GM12878 (cell line): ENCODE data around the gene EFCC1. TPM values are rescaled to one million over a fixed set of nuclear protein-coding genes. Genes with fewer than 3 reads are reported as not detected.

Experiments
- ATAC-seq: fragments of 200-7000 bp; cut with Tn5 transposase; 3 replicates; pipeline ENCODE4 v1.9.1; 2020; ENCODE audit warnings: mild to moderate bottlenecking, moderate library complexity
- BruUV-seq: library from RNA; stranded (reverse); fragments of 400-500 nt; replicated peaks from 2 replicates; lab custom pipeline; 2021; lab: Mats Ljungman, UMichigan
- CTCF ChIA-PET: fragments of 300-600 bp; sonication (Branson Sonifier 250); formaldehyde crosslinking; extraction: SDS; loops from one replicate; lab custom pipeline; 2021; ENCODE audit warnings: inconsistent platforms; lab: Yijun Ruan, JAX
- POLR2A ChIA-PET: fragments of 350-600 bp; formaldehyde crosslinking; extraction: SDS; loops from one replicate; lab custom pipeline; 2021; ENCODE audit warnings: inconsistent platforms; lab: Charles Lee
- RAD21 ChIA-PET: fragments of 300-600 bp; sonication (Branson Sonifier 250); formaldehyde crosslinking; loops from one replicate; lab custom pipeline; 2023; ENCODE audit warnings: antibody characterized with exemption; ENCODE audit not compliant: unreplicated experiment; lab: Charles Lee
- SMC1A ChIA-PET: fragments of 300-600 bp; sonication (Branson Sonifier 250); formaldehyde crosslinking; loops from one replicate; lab custom pipeline; 2023; ENCODE audit not compliant: unreplicated experiment, uncharacterized antibody; lab: Charles Lee
- DNase-seq: peaks from one replicate; pipeline ENCODE4 v3.0.0-alpha.2; 2011; ENCODE audit warnings: low read depth, low spot score
- FAIRE-seq: peaks from 3 replicates; lab custom pipeline; 2011; peaks lifted over from hg19 to GRCh38; lab: Jason Lieb, UNC
- H2AFZ ChIP-seq: 2 replicates; pipeline ENCODE4 v1.6.0; 2011; ENCODE audit warnings: low read depth, low read length, control low read depth; ENCODE audit not compliant: control insufficient read depth
- H3K27ac ChIP-seq: 2 replicates; pipeline ENCODE4 v1.5.1; 2011; ENCODE audit warnings: control low read depth; ENCODE audit not compliant: control insufficient read depth, insufficient read depth
- H3K27me3 ChIP-seq, 2 experiments: replicated peaks in 1 of 2; 2 replicates each; pipeline versions ENCODE4 v1.6.0 to v1.6.1; 2011; ENCODE audit warnings: low read length in 1 of 2; ENCODE audit not compliant: control insufficient read depth in 2 of 2, insufficient read depth in 2 of 2
- H3K36me3 ChIP-seq, 2 experiments: 2 replicates each; pipeline ENCODE4 v1.5.1; 2011; ENCODE audit warnings: low read length in 1 of 2; ENCODE audit not compliant: control insufficient read depth in 2 of 2, insufficient read depth in 2 of 2
- H3K4me1 ChIP-seq: 2 replicates; pipeline ENCODE4 v1.6.1; 2011; ENCODE audit warnings: mild to moderate bottlenecking, low read length, moderate library complexity, mixed read lengths; ENCODE audit not compliant: control insufficient read depth, insufficient read depth
- H3K4me2 ChIP-seq: 2 replicates; pipeline ENCODE4 v1.6.0; 2011; ENCODE audit warnings: control low read depth; ENCODE audit not compliant: control insufficient read depth, insufficient read depth
- H3K4me3 ChIP-seq: fragments of 200-600 bp; sonication (generic); 2 replicates; pipeline ENCODE4 v1.5.1; 2016
- H3K79me2 ChIP-seq: 2 replicates; pipeline ENCODE4 v1.6.0; 2011; ENCODE audit warnings: low read length; ENCODE audit not compliant: control insufficient read depth, insufficient read depth
- H3K9ac ChIP-seq: 2 replicates; pipeline ENCODE4 v1.8.0; 2011; ENCODE audit warnings: low read length, control low read depth, mixed read lengths; ENCODE audit not compliant: control insufficient read depth, insufficient read depth
- H3K9me3 ChIP-seq: replicated peaks from 3 replicates; pipeline ENCODE4 v1.5.1; 2011; ENCODE audit warnings: mild to moderate bottlenecking, low read length; ENCODE audit not compliant: control insufficient read depth, insufficient read depth
- H4K20me1 ChIP-seq: 2 replicates; pipeline ENCODE4 v1.6.0; 2011; ENCODE audit not compliant: control insufficient read depth, insufficient read depth
- BCL3 ChIP-seq: IDR thresholded peaks from 2 replicates; pipeline ENCODE4 v1.6.1; 2011; ENCODE audit warnings: borderline replicate concordance, low read depth, mild to moderate bottlenecking, moderate library complexity, low read length; ENCODE audit not compliant: insufficient read depth, poor library complexity, severe bottlenecking
- CBFB ChIP-seq: IDR thresholded peaks from 2 replicates; pipeline ENCODE4 v1.6.1; 2016; ENCODE audit warnings: antibody characterized with exemption, low read depth
- CREB1 ChIP-seq: IDR thresholded peaks from 2 replicates; pipeline ENCODE4 v1.6.1; 2012; ENCODE audit warnings: low read depth, mild to moderate bottlenecking, inconsistent platforms
- EP300 ChIP-seq, 2 experiments: fragments of 150-350 bp in 1 of 2; IDR thresholded peaks; 2 replicates each; pipeline ENCODE4 v1.6.1; 2011 to 2012; ENCODE audit warnings: low read depth in 2 of 2, low read length in 2 of 2, borderline replicate concordance in 1 of 2, improper control_type of control experiment in 1 of 2, inconsistent platforms in 1 of 2; ENCODE audit not compliant: control insufficient read depth in 1 of 2
- EZH2 ChIP-seq: IDR thresholded peaks from 2 replicates; pipeline ENCODE4 v1.6.1; 2012; ENCODE audit warnings: low read depth, mild to moderate bottlenecking, control low read depth, inconsistent platforms, low read length, borderline replicate concordance; ENCODE audit not compliant: control insufficient read depth
- KLF5 ChIP-seq: fragments of 450-650 bp; IDR thresholded peaks from 2 replicates; pipeline ENCODE4 v1.6.1; 2014; ENCODE audit warnings: mild to moderate bottlenecking; ENCODE audit not compliant: partially characterized antibody
- NFYA ChIP-seq: IDR thresholded peaks from 2 replicates; pipeline ENCODE4 v1.6.1; 2011; ENCODE audit warnings: low read depth, mild to moderate bottlenecking, low read length, improper control_type of control experiment, borderline replicate concordance
- NR2C1 ChIP-seq: fragments of 450-650 bp; IDR thresholded peaks from 2 replicates; pipeline ENCODE4 v1.6.1; 2017; ENCODE audit warnings: antibody characterized with exemption, mild to moderate bottlenecking, moderate library complexity
- PAX5 ChIP-seq: IDR thresholded peaks from 2 replicates; pipeline ENCODE4 v1.6.1; 2011; ENCODE audit warnings: low read depth, low read length, borderline replicate concordance
- POLR2A ChIP-seq: IDR thresholded peaks from 2 replicates; pipeline ENCODE4 v1.6.1; 2011; ENCODE audit warnings: low read depth, mild to moderate bottlenecking, low read length
- RAD51 ChIP-seq: fragments of 450-650 bp; IDR thresholded peaks from 2 replicates; pipeline ENCODE4 v1.6.1; 2016; ENCODE audit warnings: moderate library complexity, mild to moderate bottlenecking, inconsistent platforms
- SREBF1 ChIP-seq: IDR thresholded peaks from 2 replicates; pipeline ENCODE4 v1.6.1; 2012; ENCODE audit warnings: mild to moderate bottlenecking, low read length
- WGBS: methylation state at CpG from one replicate; pipeline ENCODE4 v1.1.6; 2016; ENCODE audit warnings: low lambda C conversion rate; ENCODE audit not compliant: insufficient replicate concordance, insufficient coverage; ENCODE audit errors: missing lambda C conversion rate; 5-methylcytosine and 5-hydroxymethylcytosine counted together
- in situ Hi-C: fragments of 300-500 bp; cut with MboI; formaldehyde crosslinking; loops from 9 replicates; pipeline ENCODE4 v1.14.3; 2018; ENCODE audit warnings: mixed read lengths
- intact Hi-C: fragments of 100-400 bp; cut with micrococcal nuclease; formaldehyde crosslinking; loops from one replicate; pipeline ENCODE4 v1.14.2; 2022; ENCODE audit not compliant: unreplicated experiment
- polyA plus RNA-seq, 11 experiments: library from polyadenylated mRNA; depleted of rRNA in 4 of 11; unstranded in 6 of 11; stranded (reverse) in 5 of 11; fragments of >200 nt; fragmentation: Nextera tagmentation in 4 of 11; fragmentation: Illumina TruSeq in 1 of 11; extraction: Ambion mirVana in 4 of 11; extraction: Trizol in 1 of 11; gene quantifications; 1 replicate in 1 of 11; 2 replicates in 10 of 11; pipeline versions ENCODE4 v1.2.1 to v1.2.3, GENCODE V29; 2011 to 2016; ENCODE audit warnings: inconsistent platforms in 2 of 11, missing spikeins in 2 of 11, low read depth in 1 of 11
- total RNA-seq, 4 experiments: library from RNA; depleted of rRNA in 3 of 4; stranded (reverse); fragments of >200 nt in 3 of 4; fragmentation: Illumina TruSeq in 1 of 4; extraction: Trizol in 1 of 4; gene quantifications; 2 replicates each; pipeline versions ENCODE4 v1.2.1 to v1.2.3, GENCODE V29; 2013 to 2021
- TF ChIP-seq, protein P1 (sequence below): fragments of 450-650 bp; formaldehyde crosslinking; IDR thresholded peaks from 2 replicates; pipeline ENCODE4 v1.5.0; 2022; ENCODE audit warnings: mild to moderate bottlenecking, missing genetic modification characterization
- TF ChIP-seq, protein P2 (sequence below): fragments of 450-650 bp; IDR thresholded peaks from 2 replicates; pipeline ENCODE4 v1.6.1; 2017; ENCODE audit warnings: borderline replicate concordance

Gene EFCC1
- total and polyA plus RNA-seq, 10 of the 15 experiments (the other 5 are each of a cell fraction or from before 2014, with no cell fraction given), result not detected

GRCh38 chr3:129063841-129064482, 62.9 kb downstream of the EFCC1 start (continued):
- TF ChIP-seq, protein P1, sequence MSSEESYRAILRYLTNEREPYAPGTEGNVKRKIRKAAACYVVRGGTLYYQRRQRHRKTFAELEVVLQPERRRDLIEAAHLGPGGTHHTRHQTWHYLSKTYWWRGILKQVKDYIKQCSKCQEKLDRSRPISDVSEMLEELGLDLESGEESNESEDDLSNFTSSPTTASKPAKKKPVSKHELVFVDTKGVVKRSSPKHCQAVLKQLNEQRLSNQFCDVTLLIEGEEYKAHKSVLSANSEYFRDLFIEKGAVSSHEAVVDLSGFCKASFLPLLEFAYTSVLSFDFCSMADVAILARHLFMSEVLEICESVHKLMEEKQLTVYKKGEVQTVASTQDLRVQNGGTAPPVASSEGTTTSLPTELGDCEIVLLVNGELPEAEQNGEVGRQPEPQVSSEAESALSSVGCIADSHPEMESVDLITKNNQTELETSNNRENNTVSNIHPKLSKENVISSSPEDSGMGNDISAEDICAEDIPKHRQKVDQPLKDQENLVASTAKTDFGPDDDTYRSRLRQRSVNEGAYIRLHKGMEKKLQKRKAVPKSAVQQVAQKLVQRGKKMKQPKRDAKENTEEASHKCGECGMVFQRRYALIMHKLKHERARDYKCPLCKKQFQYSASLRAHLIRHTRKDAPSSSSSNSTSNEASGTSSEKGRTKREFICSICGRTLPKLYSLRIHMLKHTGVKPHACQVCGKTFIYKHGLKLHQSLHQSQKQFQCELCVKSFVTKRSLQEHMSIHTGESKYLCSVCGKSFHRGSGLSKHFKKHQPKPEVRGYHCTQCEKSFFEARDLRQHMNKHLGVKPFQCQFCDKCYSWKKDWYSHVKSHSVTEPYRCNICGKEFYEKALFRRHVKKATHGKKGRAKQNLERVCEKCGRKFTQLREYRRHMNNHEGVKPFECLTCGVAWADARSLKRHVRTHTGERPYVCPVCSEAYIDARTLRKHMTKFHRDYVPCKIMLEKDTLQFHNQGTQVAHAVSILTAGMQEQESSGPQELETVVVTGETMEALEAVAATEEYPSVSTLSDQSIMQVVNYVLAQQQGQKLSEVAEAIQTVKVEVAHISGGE (CRISPR knock-in tag), result no peak
- TF ChIP-seq RAD51 (no peak), NFYA (no peak), KLF5 (no peak), POLR2A (no peak)

GRCh38 chr3:129065016-129065719, 64.1 kb downstream of the EFCC1 start:
- Histone ChIP-seq H3K79me2 (no peaks in the 10 kb centered on the region), H3K4me3 (no peak overlapping the region), H3K9me3 (peaks cover 5% of the 10 kb centered on the region; the same call in 1 of the 3 replicates), H3K27me3 (no peaks in the 10 kb centered on the region; a peak in 3 of 4 replicates), H2AFZ (no peak overlapping the region), H3K36me3 (no peaks in the 10 kb centered on the region), H4K20me1 (no peaks in the 10 kb centered on the region), H3K9ac (no peak overlapping the region), H3K27ac (no peak overlapping the region), H3K4me2 (no peak overlapping the region), H3K4me1 (no peaks in the 10 kb centered on the region)
- POLR2A ChIA-PET, result interaction anchor here (0.5 kb wide), 1 partner anchor 10 kb away, joined by 3 read pairs; no protein-coding TSS in a partner anchor
- in situ Hi-C loops, result no loop called here
- CTCF ChIA-PET, result no interaction called here
- intact Hi-C loops, result no loop called here
- RAD21 ChIA-PET, result no interaction called here
- BruUV-seq, result no TSS peak
- 29% methylated on average over 14 of the region's 14 CpGs for WGBS
- SMC1A ChIA-PET, result interaction anchor here (1.3 kb wide), 1 partner anchor 181 kb away, joined by 7 read pairs; no protein-coding TSS in a partner anchor
- DNase-seq (no peak), ATAC-seq (no peak), FAIRE-seq (no peak)
- no peak for TF ChIP-seq PAX5
- TF ChIP-seq CREB1, result no peak
- TF ChIP-seq, protein P2, sequence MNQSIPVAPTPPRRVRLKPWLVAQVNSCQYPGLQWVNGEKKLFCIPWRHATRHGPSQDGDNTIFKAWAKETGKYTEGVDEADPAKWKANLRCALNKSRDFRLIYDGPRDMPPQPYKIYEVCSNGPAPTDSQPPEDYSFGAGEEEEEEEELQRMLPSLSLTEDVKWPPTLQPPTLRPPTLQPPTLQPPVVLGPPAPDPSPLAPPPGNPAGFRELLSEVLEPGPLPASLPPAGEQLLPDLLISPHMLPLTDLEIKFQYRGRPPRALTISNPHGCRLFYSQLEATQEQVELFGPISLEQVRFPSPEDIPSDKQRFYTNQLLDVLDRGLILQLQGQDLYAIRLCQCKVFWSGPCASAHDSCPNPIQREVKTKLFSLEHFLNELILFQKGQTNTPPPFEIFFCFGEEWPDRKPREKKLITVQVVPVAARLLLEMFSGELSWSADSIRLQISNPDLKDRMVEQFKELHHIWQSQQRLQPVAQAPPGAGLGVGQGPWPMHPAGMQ, result no peak
- TF ChIP-seq EP300 (IDR thresholded peaks at IDR 0.05; ENCODE audit: borderline replicate concordance in 1 of 2, control insufficient read depth in 1 of 2, low read depth in 2 of 2, low read length in 2 of 2), result no peak
- TF ChIP-seq SREBF1, result no peak
- no peak for TF ChIP-seq CBFB
- no peak for TF ChIP-seq EZH2
- TF ChIP-seq BCL3, result no peak
- no peak for TF ChIP-seq NR2C1
